Uterus (tissue), 2 donors: ENCODE data around the gene POLR2B.

ENCODE experiments used
- POLR2A ChIP-seq, 2 donors: fragments of 450-650 bp; IDR thresholded peaks; one replicate each; pipeline ENCODE4 v1.6.1; 2016; ENCODE audit warnings: antibody characterized with exemption in 2 of 2, mild to moderate bottlenecking in 1 of 2, moderate library complexity in 1 of 2
- TF ChIP-seq, protein P1 (sequence below), 4 experiments: fragments of 200-600 bp in 2 of 4; fragments of 450-650 bp in 2 of 4; sonication (generic) in 2 of 4; IDR thresholded peaks; one replicate each; pipeline ENCODE4 v1.5.1; 2016 to 2019; ENCODE audit warnings: antibody characterized with exemption in 4 of 4, mild to moderate bottlenecking in 2 of 4, moderate library complexity in 1 of 4

- TF ChIP-seq, protein P1, sequence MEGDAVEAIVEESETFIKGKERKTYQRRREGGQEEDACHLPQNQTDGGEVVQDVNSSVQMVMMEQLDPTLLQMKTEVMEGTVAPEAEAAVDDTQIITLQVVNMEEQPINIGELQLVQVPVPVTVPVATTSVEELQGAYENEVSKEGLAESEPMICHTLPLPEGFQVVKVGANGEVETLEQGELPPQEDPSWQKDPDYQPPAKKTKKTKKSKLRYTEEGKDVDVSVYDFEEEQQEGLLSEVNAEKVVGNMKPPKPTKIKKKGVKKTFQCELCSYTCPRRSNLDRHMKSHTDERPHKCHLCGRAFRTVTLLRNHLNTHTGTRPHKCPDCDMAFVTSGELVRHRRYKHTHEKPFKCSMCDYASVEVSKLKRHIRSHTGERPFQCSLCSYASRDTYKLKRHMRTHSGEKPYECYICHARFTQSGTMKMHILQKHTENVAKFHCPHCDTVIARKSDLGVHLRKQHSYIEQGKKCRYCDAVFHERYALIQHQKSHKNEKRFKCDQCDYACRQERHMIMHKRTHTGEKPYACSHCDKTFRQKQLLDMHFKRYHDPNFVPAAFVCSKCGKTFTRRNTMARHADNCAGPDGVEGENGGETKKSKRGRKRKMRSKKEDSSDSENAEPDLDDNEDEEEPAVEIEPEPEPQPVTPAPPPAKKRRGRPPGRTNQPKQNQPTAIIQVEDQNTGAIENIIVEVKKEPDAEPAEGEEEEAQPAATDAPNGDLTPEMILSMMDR (IDR thresholded peaks at IDR 0.05) = no peak
- TF ChIP-seq POLR2A (IDR thresholded peaks at IDR 0.05) = no peak
Measured at GRCh38 chr4:57013543-57014120, 34.9 kb downstream of the POLR2B start.
